H1 (cell line): ENCODE data around the gene FBN1. TPM values are rescaled to one million over a fixed set of nuclear protein-coding genes. Genes with fewer than 3 reads are reported as not detected.

Experiments used
- CTCF ChIA-PET: fragments of 300-600 bp; sonication (Branson Sonifier 250); formaldehyde crosslinking; loops from one replicate; lab custom pipeline; 2021; ENCODE audit not compliant: partially characterized antibody; lab: Charles Lee
- POLR2A ChIA-PET: fragments of 300-600 bp; sonication (Branson Sonifier 250); formaldehyde crosslinking; loops from one replicate; lab custom pipeline; 2021; ENCODE audit warnings: inconsistent platforms; ENCODE audit not compliant: partially characterized antibody; lab: Charles Lee
- DNase-seq, 2 experiments: peaks; one replicate each; pipeline versions ENCODE4 v3.0.0 to v3.0.0-alpha.2; 2010 to 2022; ENCODE audit warnings: low spot score in 2 of 2, low read depth in 1 of 2, mixed read lengths in 1 of 2
- FAIRE-seq: peaks from 2 replicates; lab custom pipeline; 2011; peaks lifted over from hg19 to GRCh38; lab: Jason Lieb, UNC
- H2AFZ ChIP-seq: 2 replicates; pipeline ENCODE4 v1.8.1; 2012; ENCODE audit warnings: low read length, inconsistent platforms
- H2AK5ac ChIP-seq: 2 replicates; pipeline ENCODE4 v1.6.1; 2013; ENCODE audit warnings: low read depth, low read length
- H2BK120ac ChIP-seq: replicated peaks from 2 replicates; pipeline ENCODE3; 2013; ENCODE audit warnings: low read depth, low read length, inconsistent platforms
- H2BK12ac ChIP-seq: 2 replicates; pipeline ENCODE4 v1.6.1; 2013; ENCODE audit warnings: low read depth, low read length
- H2BK15ac ChIP-seq: 2 replicates; pipeline ENCODE4 v1.6.1; 2013; ENCODE audit warnings: low read length
- H2BK20ac ChIP-seq: 2 replicates; pipeline ENCODE4 v1.6.1; 2013; ENCODE audit warnings: low read length
- H2BK5ac ChIP-seq: 2 replicates; pipeline ENCODE4 v1.6.1; 2013; ENCODE audit warnings: low read depth, low read length
- H3K14ac ChIP-seq: 2 replicates; pipeline ENCODE4 v1.6.1; 2013; ENCODE audit warnings: inconsistent platforms; ENCODE audit not compliant: insufficient read length
- H3K18ac ChIP-seq: 2 replicates; pipeline ENCODE4 v1.6.1; 2013; ENCODE audit warnings: low read length; ENCODE audit errors: extremely low read depth
- H3K23ac ChIP-seq: 2 replicates; pipeline ENCODE4 v1.6.1; 2013; ENCODE audit warnings: inconsistent platforms; ENCODE audit not compliant: insufficient read length
- H3K23me2 ChIP-seq: 2 replicates; pipeline ENCODE4 v1.6.1; 2013; ENCODE audit warnings: low read depth, low read length
- H3K27ac ChIP-seq: 2 replicates; pipeline ENCODE4 v1.6.1; 2011; ENCODE audit warnings: low read depth, low read length, inconsistent platforms
- H3K27me3 ChIP-seq, 4 experiments: replicated peaks in 1 of 4; 1 replicate in 1 of 4; 2 replicates in 3 of 4; pipeline versions ENCODE4 v1.6.1 to v1.8.1; 2011 to 2013; ENCODE audit warnings: low read length in 3 of 4, mild to moderate bottlenecking in 3 of 4, inconsistent platforms in 2 of 4, mixed read lengths in 2 of 4, moderate library complexity in 1 of 4; ENCODE audit not compliant: control insufficient read depth in 3 of 4, insufficient read depth in 3 of 4; ENCODE audit errors: extremely low read depth in 1 of 4
- H3K36me3 ChIP-seq, 4 experiments: 2 replicates each; pipeline versions ENCODE4 v1.6.1 to v1.8.1; 2011 to 2013; ENCODE audit warnings: mild to moderate bottlenecking in 4 of 4, low read length in 3 of 4, moderate library complexity in 2 of 4, control low read depth in 1 of 4, inconsistent platforms in 1 of 4; ENCODE audit not compliant: insufficient read depth in 4 of 4, control insufficient read depth in 2 of 4
- H3K4ac ChIP-seq: replicated peaks from 2 replicates; pipeline ENCODE3; 2013; ENCODE audit warnings: low read length, low read depth, mixed read lengths, inconsistent platforms; ENCODE audit not compliant: insufficient read length
- H3K4me1 ChIP-seq, 4 experiments: replicated peaks in 1 of 4; 1 replicate in 1 of 4; 2 replicates in 3 of 4; pipeline versions ENCODE4 v1.6.1 to v1.8.1; 2011 to 2013; ENCODE audit warnings: low read length in 3 of 4, inconsistent platforms in 2 of 4, mixed read lengths in 1 of 4; ENCODE audit not compliant: insufficient read depth in 4 of 4, control insufficient read depth in 3 of 4
- H3K4me2 ChIP-seq, 2 experiments: 2 replicates each; pipeline versions ENCODE4 v1.6.1 to v1.8.1; 2011 to 2013; ENCODE audit warnings: low read depth in 2 of 2, low read length in 2 of 2, control low read depth in 1 of 2, inconsistent platforms in 1 of 2, mild to moderate bottlenecking in 1 of 2; ENCODE audit not compliant: insufficient read depth in 1 of 2
- H3K4me3 ChIP-seq, 4 experiments: fragments of 200-600, 300-600 bp in 1 of 4; sonication (generic), shearing (Covaris generic), sonication (Bioruptor Twin) in 1 of 4; 2 replicates each; pipeline versions ENCODE4 v1.5.1 to v1.8.1; 2011 to 2016; ENCODE audit warnings: low read length in 4 of 4, low read depth in 3 of 4, control low read depth in 2 of 4, inconsistent platforms in 2 of 4, mild to moderate bottlenecking in 2 of 4, mixed read lengths in 1 of 4, moderate library complexity in 1 of 4; ENCODE audit not compliant: insufficient read depth in 2 of 4; ENCODE audit errors: extremely low read depth in 1 of 4
- H3K56ac ChIP-seq: replicated peaks from 2 replicates; pipeline ENCODE3; 2013; ENCODE audit warnings: low read depth, mild to moderate bottlenecking, mixed read lengths, low read length, inconsistent platforms; ENCODE audit not compliant: insufficient read length
- H3K79me1 ChIP-seq: 2 replicates; pipeline ENCODE4 v1.6.1; 2013; ENCODE audit warnings: low read depth, low read length, control low read depth
- H3K79me2 ChIP-seq, 2 experiments: 2 replicates each; pipeline versions ENCODE4 v1.6.1 to v1.8.1; 2012 to 2013; ENCODE audit warnings: low read length in 2 of 2, mild to moderate bottlenecking in 2 of 2, inconsistent platforms in 1 of 2; ENCODE audit not compliant: insufficient read depth in 2 of 2, control insufficient read depth in 1 of 2
- H3K9ac ChIP-seq, 4 experiments: replicated peaks in 1 of 4; 1 replicate in 1 of 4; 2 replicates in 3 of 4; pipeline versions ENCODE4 v1.6.1 to v1.8.1; 2011 to 2013; ENCODE audit warnings: low read depth in 3 of 4, low read length in 3 of 4, control low read depth in 2 of 4, mild to moderate bottlenecking in 2 of 4, moderate library complexity in 2 of 4, inconsistent platforms in 1 of 4; ENCODE audit errors: extremely low read depth in 1 of 4
- H3K9me3 ChIP-seq, 2 experiments: 2 replicates each; pipeline versions ENCODE4 v1.6.1 to v1.8.1; 2012 to 2013; ENCODE audit warnings: mild to moderate bottlenecking in 2 of 2, moderate library complexity in 2 of 2, control low read depth in 1 of 2, inconsistent platforms in 1 of 2, low read depth in 1 of 2, low read length in 1 of 2, mixed read lengths in 1 of 2; ENCODE audit not compliant: insufficient read depth in 2 of 2
- H4K20me1 ChIP-seq, 2 experiments: replicated peaks in 1 of 2; 2 replicates each; pipeline versions ENCODE3 to v1.8.1; 2011 to 2013; ENCODE audit warnings: inconsistent platforms in 2 of 2, low read length in 2 of 2, mild to moderate bottlenecking in 1 of 2; ENCODE audit not compliant: insufficient read depth in 2 of 2, control insufficient read depth in 1 of 2
- H4K5ac ChIP-seq: 2 replicates; pipeline ENCODE4 v1.6.1; 2013; ENCODE audit warnings: low read length, low read depth, mixed read lengths, inconsistent platforms; ENCODE audit not compliant: insufficient read length
- H4K8ac ChIP-seq: 2 replicates; pipeline ENCODE4 v1.8.0; 2013; ENCODE audit warnings: mild to moderate bottlenecking, moderate library complexity, low read length, inconsistent platforms; ENCODE audit not compliant: insufficient read depth; ENCODE audit errors: extremely low read depth
- H4K91ac ChIP-seq: replicated peaks from 2 replicates; pipeline ENCODE3; 2013; ENCODE audit warnings: low read length, mixed read lengths, inconsistent platforms; ENCODE audit not compliant: insufficient read length
- ASH2L ChIP-seq: fragments of 200-600, 300-600 bp; sonication (generic); IDR thresholded peaks from one replicate; pipeline ENCODE4 v1.7.1; 2017; ENCODE audit warnings: low read length
- CHD2 ChIP-seq: IDR thresholded peaks from 2 replicates; pipeline ENCODE4 v1.6.1; 2012; ENCODE audit warnings: low read length, improper control_type of control experiment
- FOSL1 ChIP-seq: IDR thresholded peaks from 2 replicates; pipeline ENCODE4 v1.6.1; 2011; ENCODE audit warnings: mild to moderate bottlenecking, low read depth, low read length, moderate library complexity; ENCODE audit not compliant: insufficient read depth
- PHF8 ChIP-seq: fragments of 200-600 bp; sonication (generic); conservative IDR thresholded peaks from 2 replicates; pipeline ENCODE4 v1.7.1; 2012; ENCODE audit warnings: low read depth, mild to moderate bottlenecking, inconsistent platforms, low read length, moderate library complexity
- TAF7 ChIP-seq: optimal IDR thresholded peaks from 2 replicates; pipeline ENCODE3; 2011; ENCODE audit warnings: low read depth, mild to moderate bottlenecking, inconsistent platforms, low read length, moderate library complexity, borderline replicate concordance
- WGBS, 2 experiments: shearing (Covaris generic) in 1 of 2; methylation state at CpG; one replicate each; pipeline versions ENCODE4 v1.1.6 to v1.1.7; 2013 to 2015; ENCODE audit warnings: low lambda C conversion rate in 2 of 2, mixed read lengths in 2 of 2, inconsistent platforms in 1 of 2, low coverage in 1 of 2, missing lambda C conversion rate in 1 of 2; ENCODE audit not compliant: insufficient replicate concordance in 2 of 2, insufficient coverage in 1 of 2, insufficient read length in 1 of 2; ENCODE audit errors: extremely low coverage in 1 of 2, missing lambda C conversion rate in 1 of 2; 5-methylcytosine and 5-hydroxymethylcytosine counted together
- polyA plus RNA-seq, 7 experiments: library from polyadenylated mRNA; depleted of rRNA in 3 of 7; stranded (reverse) in 5 of 7; unstranded in 2 of 7; fragments of >200 nt in 5 of 7; fragments of 200-250 nt in 2 of 7; gene quantifications; 1 replicate in 5 of 7; 2 replicates in 1 of 7; 4 replicates in 1 of 7; pipeline versions ENCODE4 v1.2.1 to v1.2.3, GENCODE V29; 2011 to 2013; ENCODE audit warnings: missing spikeins in 2 of 7, mixed read lengths in 2 of 7
- total RNA-seq: library from RNA; stranded (reverse); fragmentation: NEBNext Ultra II Directional; extraction: Animal tissue kit (Norgen Biotek cat#: 25700); gene quantifications from 2 replicates; pipeline ENCODE4 v1.2.1, GENCODE V29; 2021

FBN1 gene
- total and polyA plus RNA-seq, 2 of the 8 experiments (the other 6 are each of a cell fraction or from before 2014, with no cell fraction given): 3.0 to 4.0 TPM

- H2BK120ac ChIP-seq: no peak overlapping the region
- no peak overlapping the region for H4K91ac ChIP-seq
- no peak overlapping the region for H3K9ac ChIP-seq
- H3K4ac ChIP-seq: no peak overlapping the region
- H2AK5ac ChIP-seq: no peak overlapping the region
- no peak overlapping the region for H3K27ac ChIP-seq
- H2BK5ac ChIP-seq: no peak overlapping the region
- H2BK20ac ChIP-seq: no peak overlapping the region
- POLR2A ChIA-PET: no interaction called here
- no peak overlapping the region for H3K23ac ChIP-seq
- FAIRE-seq: no peak
- H2BK12ac ChIP-seq: no peak overlapping the region
- H3K23me2 ChIP-seq: no peaks in the 10 kb centered on the region
- H2BK15ac ChIP-seq: no peak overlapping the region
- no peaks in the 10 kb centered on the region for H4K20me1 ChIP-seq
- H4K5ac ChIP-seq: no peak overlapping the region
- H3K27me3 ChIP-seq: no peaks in the 10 kb centered on the region; a peak in 1 of 7 replicates
- peaks cover 0 to 5% of the 10 kb centered on the region in 2 experiments; a peak in 1 of 4 replicates for H3K9me3 ChIP-seq
- H3K4me2 ChIP-seq: no peak overlapping the region
- CTCF ChIA-PET: no interaction called here
- no peaks in the 10 kb centered on the region; a peak in 1 of 8 replicates for H3K36me3 ChIP-seq
- no peaks in the 10 kb centered on the region for H3K79me2 ChIP-seq
- no peak overlapping the region for H3K4me3 ChIP-seq
- TF ChIP-seq TAF7: no peak
- no peak for TF ChIP-seq CHD2
- no peak for TF ChIP-seq ASH2L
- TF ChIP-seq FOSL1: no peak
- TF ChIP-seq PHF8: no peak
- TF ChIP-seq, all 59 proteins: peak for 0
- no peak for DNase-seq
- Histone ChIP-seq H3K14ac (no peak overlapping the region), H3K18ac (no peak overlapping the region), H2AFZ (no peak overlapping the region), H3K4me1 (no peaks in the 10 kb centered on the region), H3K56ac (no peak overlapping the region), H3K79me1 (no peaks in the 10 kb centered on the region), H4K8ac (no peak overlapping the region)
- WGBS, 2 experiments: 92% methylated on average over 2 of the region's 2 CpGs; no CpG with 5 or more reads in 1 of the 2 experiments
These were observed 29.3 kb downstream of the FBN1 start for GRCh38 chr15:48616216-48616615.
